PC-3 (cell line): ENCODE measurements around the gene FHAD1.

ENCODE experiments used
- EZH2phosphoT487 ChIP-seq: fragments of 300-600 bp; sonication (generic); IDR thresholded peaks from 2 replicates; pipeline ENCODE4 v1.6.1; 2018; ENCODE audit warnings: mild to moderate bottlenecking, antibody characterized with exemption, low read length, borderline replicate concordance
- TF ChIP-seq, protein P1 (sequence below): fragments of 300-600 bp; sonication (generic); conservative IDR thresholded peaks from 2 replicates; pipeline ENCODE4 v1.5.1; 2017; ENCODE audit warnings: antibody characterized with exemption, low read depth, mild to moderate bottlenecking, low read length

- TF ChIP-seq, protein P1, sequence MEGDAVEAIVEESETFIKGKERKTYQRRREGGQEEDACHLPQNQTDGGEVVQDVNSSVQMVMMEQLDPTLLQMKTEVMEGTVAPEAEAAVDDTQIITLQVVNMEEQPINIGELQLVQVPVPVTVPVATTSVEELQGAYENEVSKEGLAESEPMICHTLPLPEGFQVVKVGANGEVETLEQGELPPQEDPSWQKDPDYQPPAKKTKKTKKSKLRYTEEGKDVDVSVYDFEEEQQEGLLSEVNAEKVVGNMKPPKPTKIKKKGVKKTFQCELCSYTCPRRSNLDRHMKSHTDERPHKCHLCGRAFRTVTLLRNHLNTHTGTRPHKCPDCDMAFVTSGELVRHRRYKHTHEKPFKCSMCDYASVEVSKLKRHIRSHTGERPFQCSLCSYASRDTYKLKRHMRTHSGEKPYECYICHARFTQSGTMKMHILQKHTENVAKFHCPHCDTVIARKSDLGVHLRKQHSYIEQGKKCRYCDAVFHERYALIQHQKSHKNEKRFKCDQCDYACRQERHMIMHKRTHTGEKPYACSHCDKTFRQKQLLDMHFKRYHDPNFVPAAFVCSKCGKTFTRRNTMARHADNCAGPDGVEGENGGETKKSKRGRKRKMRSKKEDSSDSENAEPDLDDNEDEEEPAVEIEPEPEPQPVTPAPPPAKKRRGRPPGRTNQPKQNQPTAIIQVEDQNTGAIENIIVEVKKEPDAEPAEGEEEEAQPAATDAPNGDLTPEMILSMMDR: no peak
- no peak for TF ChIP-seq EZH2phosphoT487
Observed at GRCh38 chr1:15380601-15381508, 133.8 kb downstream of the FHAD1 start.
